Measurements from ENCODE around the gene POGK.

Gene POGK

GRCh38 chr1:166843322-166843721, 4.0 kb downstream of the POGK start:
- Histone ChIP-seq H4K20me1 (ENCODE audit: insufficient read depth, low read length, poor library complexity, severe bottlenecking) (peaks cover 66% of the 10 kb centered on the region), H3K4me1 (ENCODE audit: insufficient read depth, low read length, poor library complexity, severe bottlenecking) (peaks cover 57% of the 10 kb centered on the region), H2AFZ (ENCODE audit: low read length) (no peak overlapping the region), H3F3A (ENCODE audit: low read depth) (no peaks in the 10 kb centered on the region), H3K9me2 (replicated peaks; ENCODE audit: low read depth, low read length) (no peaks in the 10 kb centered on the region), H3K79me2 (ENCODE audit: insufficient read depth, low read length) (peaks cover 80% of the 10 kb centered on the region), H3K4me2 (ENCODE audit: low read depth, low read length, poor library complexity, severe bottlenecking) (peak overlapping the region; percentile 50), H3K4me3 (ENCODE audit: low read length, poor library complexity, severe bottlenecking) (peak overlapping the region; percentile 24), H3K9ac (ENCODE audit: low read depth, low read length, poor library complexity, severe bottlenecking) (peak overlapping the region; percentile 34), H3K36me3 (ENCODE audit: insufficient read depth, low read length) (peaks cover 65% of the 10 kb centered on the region; the same call in 1 of the 2 replicates), H3K9me3 (ENCODE audit: insufficient read depth, low read depth, low read length) (no peaks in the 10 kb centered on the region), H3K27me3 (ENCODE audit: insufficient read depth, low read length, poor library complexity, severe bottlenecking) (no peaks in the 10 kb centered on the region)
- no peak for TF ChIP-seq EZH2phosphoT487 (IDR thresholded peaks at IDR 0.05; ENCODE audit: borderline replicate concordance)

GRCh38 chr1:166843769-166844596, 4.7 kb downstream of the POGK start:
- peaks cover 51% of the 10 kb centered on the region for H3K4me1 ChIP-seq (ENCODE audit: insufficient read depth, low read length, poor library complexity, severe bottlenecking)
- peak overlapping the region; percentile 50 for H3K4me2 ChIP-seq (ENCODE audit: low read depth, low read length, poor library complexity, severe bottlenecking)
- H4K20me1 ChIP-seq (ENCODE audit: insufficient read depth, low read length, poor library complexity, severe bottlenecking) = peaks cover 73% of the 10 kb centered on the region
- H3K4me3 ChIP-seq (ENCODE audit: low read length, poor library complexity, severe bottlenecking) = peak overlapping the region; percentile 24
- no peak overlapping the region for H2AFZ ChIP-seq (ENCODE audit: low read length)
- peak overlapping the region; percentile 34 for H3K9ac ChIP-seq (ENCODE audit: low read depth, low read length, poor library complexity, severe bottlenecking)
- H3K79me2 ChIP-seq (ENCODE audit: insufficient read depth, low read length) = peaks cover 86% of the 10 kb centered on the region
- peaks cover 71% of the 10 kb centered on the region for H3K36me3 ChIP-seq (ENCODE audit: insufficient read depth, low read length)
- no peaks in the 10 kb centered on the region for H3K9me2 ChIP-seq (replicated peaks; ENCODE audit: low read depth, low read length)
- no peaks in the 10 kb centered on the region for H3K9me3 ChIP-seq (ENCODE audit: insufficient read depth, low read depth, low read length)
- H3F3A ChIP-seq (ENCODE audit: low read depth) = no peaks in the 10 kb centered on the region
- TF ChIP-seq, protein P1, sequence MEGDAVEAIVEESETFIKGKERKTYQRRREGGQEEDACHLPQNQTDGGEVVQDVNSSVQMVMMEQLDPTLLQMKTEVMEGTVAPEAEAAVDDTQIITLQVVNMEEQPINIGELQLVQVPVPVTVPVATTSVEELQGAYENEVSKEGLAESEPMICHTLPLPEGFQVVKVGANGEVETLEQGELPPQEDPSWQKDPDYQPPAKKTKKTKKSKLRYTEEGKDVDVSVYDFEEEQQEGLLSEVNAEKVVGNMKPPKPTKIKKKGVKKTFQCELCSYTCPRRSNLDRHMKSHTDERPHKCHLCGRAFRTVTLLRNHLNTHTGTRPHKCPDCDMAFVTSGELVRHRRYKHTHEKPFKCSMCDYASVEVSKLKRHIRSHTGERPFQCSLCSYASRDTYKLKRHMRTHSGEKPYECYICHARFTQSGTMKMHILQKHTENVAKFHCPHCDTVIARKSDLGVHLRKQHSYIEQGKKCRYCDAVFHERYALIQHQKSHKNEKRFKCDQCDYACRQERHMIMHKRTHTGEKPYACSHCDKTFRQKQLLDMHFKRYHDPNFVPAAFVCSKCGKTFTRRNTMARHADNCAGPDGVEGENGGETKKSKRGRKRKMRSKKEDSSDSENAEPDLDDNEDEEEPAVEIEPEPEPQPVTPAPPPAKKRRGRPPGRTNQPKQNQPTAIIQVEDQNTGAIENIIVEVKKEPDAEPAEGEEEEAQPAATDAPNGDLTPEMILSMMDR (conservative IDR thresholded peaks at IDR 0.05; ENCODE audit: low read length) = no peak
- no peak for TF ChIP-seq EZH2phosphoT487 (IDR thresholded peaks at IDR 0.05; ENCODE audit: borderline replicate concordance)
- no peaks in the 10 kb centered on the region for H3K27me3 ChIP-seq (ENCODE audit: insufficient read depth, low read length, poor library complexity, severe bottlenecking)

GRCh38 chr1:166844791-166845190, 5.5 kb downstream of the POGK start:
- peaks cover 75% of the 10 kb centered on the region for H4K20me1 ChIP-seq (ENCODE audit: insufficient read depth, low read length, poor library complexity, severe bottlenecking)
- TF ChIP-seq, protein P1 (conservative IDR thresholded peaks at IDR 0.05; ENCODE audit: low read length) = no peak
- no peak for TF ChIP-seq EZH2phosphoT487 (IDR thresholded peaks at IDR 0.05; ENCODE audit: borderline replicate concordance)
- peak overlapping the region; percentile 50 for H3K4me2 ChIP-seq (ENCODE audit: low read depth, low read length, poor library complexity, severe bottlenecking)
- H2AFZ ChIP-seq (ENCODE audit: low read length) = no peak overlapping the region
- no peaks in the 10 kb centered on the region for H3F3A ChIP-seq (ENCODE audit: low read depth)
- H3K79me2 ChIP-seq (ENCODE audit: insufficient read depth, low read length) = peaks cover 93% of the 10 kb centered on the region
- peaks cover 79% of the 10 kb centered on the region for H3K36me3 ChIP-seq (ENCODE audit: insufficient read depth, low read length)
- H3K4me1 ChIP-seq (ENCODE audit: insufficient read depth, low read length, poor library complexity, severe bottlenecking) = peaks cover 51% of the 10 kb centered on the region
- H3K9ac ChIP-seq (ENCODE audit: low read depth, low read length, poor library complexity, severe bottlenecking) = peak overlapping the region; percentile 34
- H3K9me3 ChIP-seq (ENCODE audit: insufficient read depth, low read depth, low read length) = no peaks in the 10 kb centered on the region
- H3K9me2 ChIP-seq (replicated peaks; ENCODE audit: low read depth, low read length) = no peaks in the 10 kb centered on the region
- H3K4me3 ChIP-seq (ENCODE audit: low read length, poor library complexity, severe bottlenecking) = no peak overlapping the region
- no peaks in the 10 kb centered on the region for H3K27me3 ChIP-seq (ENCODE audit: insufficient read depth, low read length, poor library complexity, severe bottlenecking)

Measured in Loucy (cell line).